Large intestine (tissue), 3 donors: ENCODE results near the gene FKBP9. TPM values are rescaled to one million over a fixed set of nuclear protein-coding genes. Genes with fewer than 3 reads are reported as not detected.
"Not testable (repeated sequence)": the region's sequence is repeated elsewhere in the genome, so short reads cannot be mapped to it uniquely, and the experiment has no call there.

Source experiments
- DNase-seq, 2 donors: peaks; one replicate each; pipeline versions ENCODE4 v3.0.0 to v3.0.0-alpha.2; 2013
- H3K27ac ChIP-seq: one replicate; pipeline ENCODE4 v1.5.1; 2013; ENCODE audit warnings: low read length
- H3K27me3 ChIP-seq: 2 replicates; pipeline ENCODE4 v1.6.1; 2013; ENCODE audit warnings: low read length; ENCODE audit not compliant: control insufficient read depth, insufficient read depth
- H3K36me3 ChIP-seq: 2 replicates; pipeline ENCODE4 v1.6.1; 2013; ENCODE audit warnings: low read length; ENCODE audit not compliant: control insufficient read depth, insufficient read depth
- H3K4me1 ChIP-seq: one replicate; pipeline ENCODE4 v1.6.1; 2013; ENCODE audit warnings: low read length; ENCODE audit not compliant: control insufficient read depth, insufficient read depth
- H3K4me3 ChIP-seq: one replicate; pipeline ENCODE4 v1.5.1; 2013; ENCODE audit warnings: low read length
- H3K9me3 ChIP-seq: one replicate; pipeline ENCODE4 v1.6.1; 2013; ENCODE audit warnings: mild to moderate bottlenecking, low read depth, low read length, moderate library complexity; ENCODE audit not compliant: control insufficient read depth
- WGBS: methylation state at CpG from one replicate; pipeline ENCODE4 v1.1.5; 2013; ENCODE audit warnings: low lambda C conversion rate; ENCODE audit not compliant: insufficient coverage; 5-methylcytosine and 5-hydroxymethylcytosine counted together
- polyA plus RNA-seq: library from polyadenylated mRNA; unstranded; fragments of 120-200 nt; gene quantifications from one replicate; pipeline ENCODE4 v1.2.1, GENCODE V29; 2013

FKBP9 gene
- polyA plus RNA-seq, 1 donor = 67.8 TPM

GRCh38 chr7:32947420-32947983, 9.7 kb upstream of the FKBP9 start:
- WGBS = no CpG with 5 or more reads among the region's 3 CpGs

DNA sequence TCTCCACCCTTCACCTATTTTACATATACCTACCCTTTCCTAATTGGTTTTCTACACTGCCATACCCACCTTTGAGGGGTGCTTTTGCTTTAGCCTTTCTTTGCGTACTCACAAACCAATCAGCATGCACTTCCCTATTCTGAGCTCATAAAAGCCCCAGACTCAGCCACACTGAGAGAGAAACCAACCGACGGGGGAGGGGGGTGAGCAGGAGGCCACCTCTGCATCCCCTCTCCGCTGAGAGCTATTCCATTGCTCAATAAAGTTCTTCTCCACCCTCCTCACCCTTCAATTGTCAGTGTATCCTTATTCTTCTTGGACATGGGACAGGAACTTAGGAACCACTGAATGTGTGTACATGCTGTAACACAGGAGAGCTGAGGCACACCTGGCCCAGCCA, 9.0 kb upstream of the FKBP9 start:
- WGBS = no CpG with 5 or more reads among the region's 4 CpGs

More at GRCh38 chr7:32947420-32947983, 9.7 kb upstream of the FKBP9 start:
- no peak for DNase-seq
- no peaks in the 10 kb centered on the region for H3K4me1 ChIP-seq
- H3K27me3 ChIP-seq = no peaks in the 10 kb centered on the region
- H3K4me3 ChIP-seq = no peak overlapping the region
- H3K36me3 ChIP-seq = no peaks in the 10 kb centered on the region
- H3K27ac ChIP-seq = no peak overlapping the region
- peaks cover 15% of the 10 kb centered on the region for H3K9me3 ChIP-seq

GRCh38 chr7:32952876-32953275, 4.4 kb upstream of the FKBP9 start:
- no peak for DNase-seq
- H3K36me3 ChIP-seq = no peaks in the 10 kb centered on the region
- no peak overlapping the region for H3K4me3 ChIP-seq
- H3K9me3 ChIP-seq = peaks cover 10% of the 10 kb centered on the region
- WGBS = no CpG with 5 or more reads among the region's 1 CpG
- no peaks in the 10 kb centered on the region for H3K4me1 ChIP-seq
- H3K27me3 ChIP-seq = no peaks in the 10 kb centered on the region
- no peak overlapping the region for H3K27ac ChIP-seq

More for the DNA sequence above, 9.0 kb upstream of the FKBP9 start:
- H3K27me3 ChIP-seq = no peaks in the 10 kb centered on the region
- DNase-seq = no peak
- no peak overlapping the region for H3K27ac ChIP-seq
- peaks cover 15% of the 10 kb centered on the region for H3K9me3 ChIP-seq
- H3K4me1 ChIP-seq = no peaks in the 10 kb centered on the region
- no peaks in the 10 kb centered on the region for H3K36me3 ChIP-seq
- no peak overlapping the region for H3K4me3 ChIP-seq

- peak overlapping the region; percentile 78 for H3K27ac ChIP-seq
- DNase-seq = no peak
- no peaks in the 10 kb centered on the region for H3K36me3 ChIP-seq
- peaks cover 6% of the 10 kb centered on the region for H3K4me1 ChIP-seq
- H3K4me3 ChIP-seq = peak overlapping the region; percentile 85
- WGBS = 100% methylated on average over 1 of the region's 26 CpGs
- H3K27me3 ChIP-seq = no peaks in the 10 kb centered on the region
- no peaks in the 10 kb centered on the region for H3K9me3 ChIP-seq
These were observed 1.1 kb downstream of the FKBP9 start for GRCh38 chr7:32958046-32959025.

GRCh38 chr7:32963880-32964301, 6.7 kb downstream of the FKBP9 start:
- no CpG with 5 or more reads among the region's 5 CpGs for WGBS
- H3K27me3 ChIP-seq, H3K4me1 ChIP-seq, DNase-seq, H3K36me3 ChIP-seq, H3K9me3 ChIP-seq, H3K27ac ChIP-seq, H3K4me3 ChIP-seq: not testable (repeated sequence)

- not testable (repeated sequence) for H3K4me1 ChIP-seq, H3K36me3 ChIP-seq, H3K4me3 ChIP-seq, H3K27me3 ChIP-seq, H3K9me3 ChIP-seq, H3K27ac ChIP-seq
- peak; percentile 13 to 30 for DNase-seq
- WGBS = no CpG with 5 or more reads among the region's 8 CpGs
These were observed 7.4 kb downstream of the FKBP9 start for GRCh38 chr7:32964461-32965159.

DNA sequence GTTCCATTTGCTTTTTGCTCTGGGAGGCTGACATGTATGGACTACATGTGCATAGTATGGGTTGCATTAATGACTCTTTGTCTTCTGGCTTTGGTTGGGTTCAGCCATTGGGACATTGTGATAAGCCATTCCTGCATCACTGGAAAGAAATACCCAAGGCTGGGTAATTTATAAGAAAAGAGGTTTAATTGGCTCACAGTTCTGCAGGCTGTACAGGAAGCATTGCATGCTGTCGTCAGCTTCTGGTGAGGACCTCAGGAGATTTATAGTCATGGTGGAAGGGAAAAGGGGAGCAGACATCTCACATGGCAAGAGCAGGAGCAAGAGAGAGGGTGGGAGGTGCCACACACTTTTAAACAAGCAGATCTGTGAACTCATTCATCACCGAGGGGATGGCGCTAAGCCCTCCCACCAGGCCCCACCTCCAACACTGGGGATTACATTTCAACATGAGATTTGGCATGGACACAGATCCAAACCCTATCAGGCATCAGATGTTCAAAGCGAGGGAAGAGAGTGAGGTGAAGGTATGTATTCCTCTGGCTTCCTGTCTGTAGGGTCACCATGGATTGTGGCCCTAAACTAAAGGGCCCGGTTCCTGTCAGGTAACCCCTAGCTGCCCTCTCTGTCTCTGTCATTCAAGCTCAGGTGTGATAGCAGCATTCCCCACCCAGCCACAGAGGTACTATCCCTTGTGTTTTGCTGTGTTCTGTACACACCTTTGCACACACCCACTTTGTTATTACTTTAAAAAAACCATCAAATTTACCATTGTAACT, 9.4 kb downstream of the FKBP9 start:
- not testable (repeated sequence) for H3K27me3 ChIP-seq, H3K4me1 ChIP-seq, DNase-seq, H3K9me3 ChIP-seq, H3K27ac ChIP-seq, H3K4me3 ChIP-seq, H3K36me3 ChIP-seq
- WGBS = no CpG with 5 or more reads among the region's 5 CpGs

DNA sequence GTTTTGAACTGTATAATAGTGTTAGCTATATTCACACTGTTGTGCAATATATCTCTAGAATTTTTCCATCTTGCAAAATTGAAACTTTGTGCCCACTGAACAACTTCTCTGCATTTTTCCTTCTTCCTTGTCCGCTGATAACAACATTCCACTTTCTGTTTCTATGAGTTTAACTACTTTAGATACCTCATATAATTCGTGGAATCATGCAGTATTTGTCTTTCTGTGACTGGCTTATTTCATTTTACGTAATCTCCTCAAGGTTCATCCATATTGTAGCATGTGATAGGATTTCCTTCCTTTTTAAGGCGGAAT, 10.0 kb downstream of the FKBP9 start:
- not testable (repeated sequence) for H3K36me3 ChIP-seq, H3K27me3 ChIP-seq, H3K9me3 ChIP-seq, H3K4me1 ChIP-seq, H3K4me3 ChIP-seq, H3K27ac ChIP-seq
- 50% methylated on average over 1 of the region's 4 CpGs for WGBS
- peak; percentile 31 to 57 for DNase-seq

DNA sequence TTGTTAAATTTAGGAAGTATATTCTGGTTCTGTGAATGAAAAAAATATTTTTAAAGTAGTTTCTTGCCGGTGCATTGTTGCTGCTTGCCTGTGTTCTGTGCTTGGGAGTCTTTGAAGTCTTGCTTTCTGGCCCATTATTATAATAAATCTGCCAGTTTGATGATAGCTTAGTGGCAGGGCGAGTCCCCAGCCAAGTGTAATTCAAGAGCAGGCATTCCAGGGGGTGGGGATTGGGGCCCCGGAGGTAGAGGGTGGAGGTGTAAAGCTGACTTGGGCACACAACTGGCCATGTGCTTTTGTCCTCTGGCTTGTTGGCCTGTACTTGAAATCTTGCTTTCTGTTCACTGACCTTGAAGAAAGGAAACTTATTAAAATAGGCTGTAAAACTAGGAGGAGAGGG, 14.7 kb downstream of the FKBP9 start:
- peak overlapping the region; percentile 45 for H3K27ac ChIP-seq

GRCh38 chr7:32977159-32977558, 19.9 kb downstream of the FKBP9 start:
- DNase-seq, H3K4me1 ChIP-seq, H3K36me3 ChIP-seq, H3K9me3 ChIP-seq, H3K27ac ChIP-seq, H3K4me3 ChIP-seq, H3K27me3 ChIP-seq: not testable (repeated sequence)
- WGBS = no CpG with 5 or more reads among the region's 2 CpGs

More for the DNA sequence above, 14.7 kb downstream of the FKBP9 start:
- WGBS = no CpG with 5 or more reads among the region's 3 CpGs
- H3K27me3 ChIP-seq, H3K4me3 ChIP-seq, DNase-seq, H3K36me3 ChIP-seq, H3K9me3 ChIP-seq, H3K4me1 ChIP-seq: not testable (repeated sequence)
